Activated B cell treated with CpG ODN at 0.5 μM for 24 hours (primary cell): ENCODE results near the gene SH3RF2. TPM values are rescaled to one million over a fixed set of nuclear protein-coding genes. Genes with fewer than 3 reads are reported as not detected.

Source experiments
- ATAC-seq: fragments of 200-7000 bp; cut with Tn5 transposase; one replicate; pipeline ENCODE4 v1.10.0; 2021; ENCODE audit warnings: low read depth, mild to moderate bottlenecking, moderate library complexity
- CTCF ChIA-PET: fragments of 350-600 bp; sonication (Branson Sonifier 250); formaldehyde crosslinking; loops from one replicate; lab custom pipeline; 2021; ENCODE audit warnings: antibody characterized with exemption; lab: Charles Lee
- POLR2A ChIA-PET: fragments of 350-600 bp; sonication (Branson Sonifier 250); formaldehyde crosslinking; loops from one replicate; lab custom pipeline; 2021; ENCODE audit warnings: antibody characterized with exemption; lab: Charles Lee
- DNase-seq: peaks from one replicate; pipeline ENCODE4 v3.0.0; 2022
- H3K27ac Mint-ChIP-seq: one replicate; pipeline ENCODE4 v1.8.0; 2020; ENCODE audit warnings: mixed read lengths
- H3K27me3 Mint-ChIP-seq: one replicate; pipeline ENCODE4 v1.8.0; 2021; ENCODE audit warnings: mixed read lengths
- H3K36me3 Mint-ChIP-seq: one replicate; pipeline ENCODE4 v1.8.0; 2021; ENCODE audit warnings: low read depth, mixed read lengths
- H3K4me1 Mint-ChIP-seq: one replicate; pipeline ENCODE4 v1.8.0; 2021; ENCODE audit warnings: mixed read lengths
- H3K4me3 Mint-ChIP-seq: one replicate; pipeline ENCODE4 v1.8.0; 2020; ENCODE audit warnings: mild to moderate bottlenecking, mixed read lengths
- H3K9me3 Mint-ChIP-seq: one replicate; pipeline ENCODE4 v1.8.0; 2020; ENCODE audit warnings: mixed read lengths
- CTCF ChIP-seq: fragments of 200-600 bp; IDR thresholded peaks from one replicate; pipeline ENCODE4 v1.8.0; 2022; ENCODE audit warnings: antibody characterized with exemption, mild to moderate bottlenecking
- intact Hi-C: fragments of 100-400 bp; cut with micrococcal nuclease; formaldehyde crosslinking; loops from one replicate; pipeline ENCODE4 v1.15.1; 2024
- total RNA-seq: library from RNA; stranded (reverse); gene quantifications from 2 replicates; pipeline ENCODE4 v1.2.3, GENCODE V29; 2022

SH3RF2 gene
- total RNA-seq, 1 donor from 2014 or later: not detected

DNA sequence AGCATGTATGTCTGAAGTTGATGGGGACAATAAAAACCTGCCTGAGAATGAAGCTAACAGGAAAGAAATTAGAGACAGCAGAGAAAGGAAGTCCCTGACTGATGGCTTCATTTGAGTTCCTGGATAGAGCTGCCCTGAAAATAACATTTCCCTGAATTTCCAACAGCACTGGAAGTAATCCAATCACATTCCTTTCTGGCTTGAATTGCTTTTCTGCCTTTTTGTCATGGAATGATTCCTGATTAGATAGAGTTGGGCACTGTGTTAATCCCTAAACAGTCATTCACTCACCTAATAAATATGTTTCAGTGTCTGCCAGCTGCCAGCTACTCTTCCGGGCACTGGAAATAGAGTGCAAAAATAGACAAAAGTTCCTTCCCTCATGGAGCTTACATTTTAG is 30.0 kb upstream of the SH3RF2 start:
- H3K4me1 Mint-ChIP-seq: no peaks in the 10 kb centered on the region
- peaks cover 4% of the 10 kb centered on the region for H3K27me3 Mint-ChIP-seq
- ATAC-seq (no peak), DNase-seq (no peak)
- CTCF ChIA-PET: no interaction called here
- no peaks in the 10 kb centered on the region for H3K36me3 Mint-ChIP-seq
- POLR2A ChIA-PET: no interaction called here
- intact Hi-C loops: no loop called here
- no peak overlapping the region for H3K27ac Mint-ChIP-seq
- TF ChIP-seq CTCF: no peak
- H3K9me3 Mint-ChIP-seq: no peaks in the 10 kb centered on the region
- no peak overlapping the region for H3K4me3 Mint-ChIP-seq

GRCh38 chr5:145908206-145908960 is 28.0 kb upstream of the SH3RF2 start:
- DNase-seq (no peak), ATAC-seq (no peak)
- Mint-ChIP-seq H3K9me3 (no peaks in the 10 kb centered on the region), H3K36me3 (no peaks in the 10 kb centered on the region), H3K27me3 (peaks cover 4% of the 10 kb centered on the region), H3K4me3 (no peak overlapping the region), H3K27ac (no peak overlapping the region), H3K4me1 (no peaks in the 10 kb centered on the region)
- intact Hi-C loops: no loop called here
- CTCF ChIA-PET: no interaction called here
- POLR2A ChIA-PET: no interaction called here
- no peak for TF ChIP-seq CTCF

GRCh38 chr5:145911164-145911563 is 25.2 kb upstream of the SH3RF2 start:
- Mint-ChIP-seq H3K27ac (no peak overlapping the region), H3K4me1 (no peaks in the 10 kb centered on the region), H3K4me3 (no peak overlapping the region), H3K27me3 (peaks cover 5% of the 10 kb centered on the region), H3K36me3 (no peaks in the 10 kb centered on the region), H3K9me3 (no peaks in the 10 kb centered on the region)
- ChIA-PET CTCF (no interaction called here), POLR2A (no interaction called here)
- intact Hi-C loops: no loop called here
- DNase-seq: no peak
- TF ChIP-seq CTCF: no peak
- ATAC-seq: no peak

- ChIA-PET CTCF (no interaction called here), POLR2A (no interaction called here)
- no peak for TF ChIP-seq CTCF
- Mint-ChIP-seq H3K9me3 (no peaks in the 10 kb centered on the region), H3K27ac (no peak overlapping the region), H3K4me1 (no peaks in the 10 kb centered on the region), H3K4me3 (no peak overlapping the region), H3K27me3 (peaks cover 3% of the 10 kb centered on the region), H3K36me3 (no peaks in the 10 kb centered on the region)
- DNase-seq (no peak), ATAC-seq (no peak)
- intact Hi-C loops: no loop called here
Measured at GRCh38 chr5:145912019-145912418, 24.4 kb upstream of the SH3RF2 start.

- Mint-ChIP-seq H3K4me3 (no peak overlapping the region), H3K27me3 (peaks cover 3% of the 10 kb centered on the region), H3K9me3 (no peaks in the 10 kb centered on the region), H3K27ac (no peak overlapping the region), H3K4me1 (no peaks in the 10 kb centered on the region), H3K36me3 (no peaks in the 10 kb centered on the region)
- DNase-seq: no peak
- CTCF ChIA-PET: no interaction called here
- no peak for ATAC-seq
- POLR2A ChIA-PET: no interaction called here
- TF ChIP-seq CTCF: no peak
- intact Hi-C loops: no loop called here
Measured at GRCh38 chr5:145912594-145912993, 23.8 kb upstream of the SH3RF2 start.
